Measurements from ENCODE around the gene TCF7.

DNA sequence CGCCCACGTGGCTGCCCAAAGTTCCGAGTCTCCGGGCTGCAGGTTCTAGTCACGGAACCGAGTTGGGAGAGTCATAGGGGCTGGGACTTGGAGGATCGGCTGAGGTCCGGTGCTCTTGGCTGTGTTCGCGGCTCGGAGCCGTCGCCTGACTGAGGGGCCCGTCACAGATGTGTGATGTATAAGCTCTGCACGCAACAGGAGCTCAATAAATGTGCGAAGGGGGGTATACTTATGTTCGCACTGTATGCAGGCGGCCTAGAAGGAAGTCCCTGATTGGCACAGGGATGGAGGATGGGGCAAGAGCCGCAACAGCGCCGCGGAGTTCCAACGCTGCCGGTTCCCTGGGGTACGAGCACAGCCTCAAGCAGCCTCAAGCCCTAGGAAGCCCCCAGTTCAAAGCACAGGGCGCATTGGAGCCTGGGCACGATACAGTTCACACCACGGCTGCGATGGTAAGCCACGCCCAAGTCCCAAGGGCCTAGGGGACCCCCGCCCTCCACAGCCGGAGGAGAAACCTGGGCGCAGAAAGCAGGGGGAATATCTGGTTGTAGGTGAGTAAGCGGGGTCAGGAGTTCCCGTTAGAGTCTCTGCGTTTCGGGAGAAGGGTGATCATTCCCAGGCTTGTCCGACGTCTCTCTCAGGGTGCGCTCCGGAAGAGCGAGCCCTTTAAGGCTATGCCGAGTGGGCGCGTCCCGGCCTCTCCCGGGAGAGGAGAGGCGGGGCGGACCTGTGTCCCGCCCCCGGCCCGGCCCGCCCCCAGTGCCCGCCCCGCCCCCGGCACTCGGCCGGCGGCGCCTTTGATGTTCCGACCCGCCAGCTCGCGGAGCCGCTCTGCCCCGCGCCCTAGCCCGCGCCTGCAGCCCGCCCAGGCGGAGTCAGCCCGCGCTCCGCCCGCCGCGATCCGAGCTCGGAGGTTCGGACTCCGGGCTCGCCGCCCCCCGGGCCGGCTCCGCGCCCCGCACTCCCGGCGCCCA is at the start of gene TCF7:
- TF ChIP-seq, protein P1, sequence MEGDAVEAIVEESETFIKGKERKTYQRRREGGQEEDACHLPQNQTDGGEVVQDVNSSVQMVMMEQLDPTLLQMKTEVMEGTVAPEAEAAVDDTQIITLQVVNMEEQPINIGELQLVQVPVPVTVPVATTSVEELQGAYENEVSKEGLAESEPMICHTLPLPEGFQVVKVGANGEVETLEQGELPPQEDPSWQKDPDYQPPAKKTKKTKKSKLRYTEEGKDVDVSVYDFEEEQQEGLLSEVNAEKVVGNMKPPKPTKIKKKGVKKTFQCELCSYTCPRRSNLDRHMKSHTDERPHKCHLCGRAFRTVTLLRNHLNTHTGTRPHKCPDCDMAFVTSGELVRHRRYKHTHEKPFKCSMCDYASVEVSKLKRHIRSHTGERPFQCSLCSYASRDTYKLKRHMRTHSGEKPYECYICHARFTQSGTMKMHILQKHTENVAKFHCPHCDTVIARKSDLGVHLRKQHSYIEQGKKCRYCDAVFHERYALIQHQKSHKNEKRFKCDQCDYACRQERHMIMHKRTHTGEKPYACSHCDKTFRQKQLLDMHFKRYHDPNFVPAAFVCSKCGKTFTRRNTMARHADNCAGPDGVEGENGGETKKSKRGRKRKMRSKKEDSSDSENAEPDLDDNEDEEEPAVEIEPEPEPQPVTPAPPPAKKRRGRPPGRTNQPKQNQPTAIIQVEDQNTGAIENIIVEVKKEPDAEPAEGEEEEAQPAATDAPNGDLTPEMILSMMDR (IDR thresholded peaks at IDR 0.05), result no peak
- TF ChIP-seq JUNB (IDR thresholded peaks at IDR 0.05), result no peak
- no peak for TF ChIP-seq SREBF2 (IDR thresholded peaks at IDR 0.05)
- TF ChIP-seq, protein P2, sequence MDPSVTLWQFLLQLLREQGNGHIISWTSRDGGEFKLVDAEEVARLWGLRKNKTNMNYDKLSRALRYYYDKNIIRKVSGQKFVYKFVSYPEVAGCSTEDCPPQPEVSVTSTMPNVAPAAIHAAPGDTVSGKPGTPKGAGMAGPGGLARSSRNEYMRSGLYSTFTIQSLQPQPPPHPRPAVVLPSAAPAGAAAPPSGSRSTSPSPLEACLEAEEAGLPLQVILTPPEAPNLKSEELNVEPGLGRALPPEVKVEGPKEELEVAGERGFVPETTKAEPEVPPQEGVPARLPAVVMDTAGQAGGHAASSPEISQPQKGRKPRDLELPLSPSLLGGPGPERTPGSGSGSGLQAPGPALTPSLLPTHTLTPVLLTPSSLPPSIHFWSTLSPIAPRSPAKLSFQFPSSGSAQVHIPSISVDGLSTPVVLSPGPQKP (IDR thresholded peaks at IDR 0.05; ENCODE audit: low read depth, low read length), result 0 out of 2 replicates have a peak, but pooled peaks have one; percentile 72
